Stomach (tissue), 9 donors: ENCODE measurements around the gene ZNF763. TPM values are rescaled to one million over a fixed set of nuclear protein-coding genes. Genes with fewer than 3 reads are reported as not detected.
"Not testable (repeated sequence)": the region's sequence is repeated elsewhere in the genome, so short reads cannot be mapped to it uniquely, and the experiment has no call there.

Experiments used
- DNase-seq, 2 donors: peaks; one replicate each; pipeline versions ENCODE4 v3.0.0 to v3.0.0-alpha.2; 2013 to 2019
- H3K27ac ChIP-seq, 5 donors: fragments of 200-600 bp in 4 of 5; sonication (generic) in 4 of 5; one replicate each; pipeline ENCODE4 v1.5.1; 2013 to 2019; ENCODE audit warnings: mild to moderate bottlenecking in 1 of 5, moderate library complexity in 1 of 5
- H3K27me3 ChIP-seq, 3 donors: fragments of 200-600 bp; sonication (generic); one replicate each; pipeline ENCODE4 v1.5.1; 2017 to 2019; ENCODE audit warnings: mixed run types in 1 of 3
- H3K36me3 ChIP-seq, 4 donors: fragments of 200-600 bp; sonication (generic); 1 replicate in 3 of 4; 2 replicates in 1 of 4; pipeline ENCODE4 v1.5.1; 2016 to 2019
- H3K4me1 ChIP-seq, 4 donors: fragments of 200-600 bp; sonication (generic); one replicate each; pipeline ENCODE4 v1.5.1; 2016 to 2019
- H3K4me3 ChIP-seq, 4 donors: fragments of 200-600 bp; sonication (generic) in 3 of 4; one replicate each; pipeline ENCODE4 v1.5.1; 2016 to 2019; ENCODE audit warnings: mild to moderate bottlenecking in 1 of 4
- H3K9me3 ChIP-seq, 4 donors: fragments of 200-600 bp; sonication (generic); one replicate each; pipeline ENCODE4 v1.5.1; 2016 to 2019
- CTCF ChIP-seq, 7 experiments: fragments of 450-650 bp in 4 of 7; fragments of 200-600 bp in 3 of 7; sonication (generic) in 3 of 7; IDR thresholded peaks; one replicate each; pipeline ENCODE4 v1.5.1; 2016 to 2019; ENCODE audit warnings: antibody characterized with exemption in 7 of 7, control low read depth in 2 of 7, mild to moderate bottlenecking in 1 of 7
- EP300 ChIP-seq: sonication (generic); formaldehyde crosslinking; IDR thresholded peaks from one replicate; pipeline ENCODE4 v1.6.1; 2017; ENCODE audit warnings: antibody characterized with exemption
- POLR2A ChIP-seq, 4 donors: fragments of 450-650 bp; IDR thresholded peaks; one replicate each; pipeline ENCODE4 v1.6.1; 2016; ENCODE audit warnings: antibody characterized with exemption in 4 of 4, control low read depth in 2 of 4, mild to moderate bottlenecking in 1 of 4, moderate library complexity in 1 of 4
- POLR2AphosphoS5 ChIP-seq, 3 donors: sonication (generic); formaldehyde crosslinking; IDR thresholded peaks; one replicate each; pipeline ENCODE4 v1.6.1; 2016; ENCODE audit warnings: antibody characterized with exemption in 3 of 3
- WGBS, 5 donors: extraction: QIAGEN DNeasy Blood & Tissue Kit in 3 of 5; methylation state at CpG; one replicate each; pipeline versions ENCODE4 v1.1.5 to v1.1.7; 2013 to 2018; 5-methylcytosine and 5-hydroxymethylcytosine counted together
- intact Hi-C: fragments of 100-400 bp; cut with DNase I; formaldehyde crosslinking; loops from one replicate; pipeline ENCODE4 v1.15.1; 2023; ENCODE audit warnings: low total_unique reads
- polyA plus RNA-seq, 3 donors: library from polyadenylated mRNA; stranded (reverse); fragments of 200-250 nt; gene quantifications; one replicate each; pipeline ENCODE4 v1.2.3, GENCODE V29; 2013
- total RNA-seq, 5 donors: library from RNA; depleted of rRNA; stranded (reverse); fragments of >200 nt; gene quantifications; one replicate each; pipeline versions ENCODE4 v1.1.0 to v1.2.3, GENCODE V29; 2014 to 2016
- donor health status: healthy with polysubstance abuse.
- donor health status: Bipolar disorder and iron deficiency.
- donor health status: healthy.

Gene ZNF763
- total and polyA plus RNA-seq, 8 donors: 1.3 to 5.7 (median 3.3) TPM; not detected in 1

- 70 to 82% (median 77%) methylated on average over 9 of the region's 9 CpGs for WGBS, 5 donors
- no peaks in the 10 kb centered on the region for H3K9me3 ChIP-seq
- H3K4me1 ChIP-seq: peaks cover 0 to 43% (median 21%) of the 10 kb centered on the region in 4 donors
- H3K4me3 ChIP-seq: peak overlapping the region; percentile 60 to 99 (median 80)
- peak overlapping the region in 4 of 5 donors; percentile 86 to 97 (median 90) for H3K27ac ChIP-seq
- no peaks in the 10 kb centered on the region for H3K27me3 ChIP-seq
- intact Hi-C loops: loop anchor here (10.0 kb wide), 1 partner anchor 64 kb away; the partner anchor contains the start of gene ZNF700
- TF ChIP-seq POLR2AphosphoS5 (IDR thresholded peaks at IDR 0.05) (no peak), CTCF (IDR thresholded peaks at IDR 0.05) (no peak), EP300 (no peak), POLR2A (IDR thresholded peaks at IDR 0.05) (no peak)
- no peaks in the 10 kb centered on the region for H3K36me3 ChIP-seq
- DNase-seq: no peak
Measured at GRCh38 chr19:11989112-11989456, 24.2 kb downstream of the ZNF763 start.

DNA sequence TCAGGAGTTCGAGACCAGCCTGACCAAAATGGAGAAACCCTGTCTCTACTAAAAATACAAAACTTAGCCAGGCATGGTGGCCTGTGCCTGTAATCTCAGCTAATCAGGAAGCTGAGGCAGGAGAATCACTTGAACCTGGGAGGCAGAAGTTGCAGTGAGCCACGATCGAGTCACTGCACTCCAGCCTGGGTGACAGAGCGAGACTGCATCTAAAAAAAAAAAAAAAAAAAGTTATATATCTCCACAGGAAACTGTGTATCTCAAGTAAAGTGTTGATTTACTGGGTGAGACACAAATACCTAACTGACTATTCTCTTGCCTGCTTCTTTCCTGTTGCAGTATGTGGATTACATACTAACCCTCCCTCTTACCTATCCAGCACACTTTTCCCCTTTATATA, 27.1 kb downstream of the ZNF763 start:
- intact Hi-C loops: loop anchor here (5.0 kb wide), 1 partner anchor 115 kb away; no protein-coding TSS in a partner anchor
- not testable (repeated sequence) for H3K4me3 ChIP-seq, H3K27me3 ChIP-seq, DNase-seq, H3K9me3 ChIP-seq, H3K36me3 ChIP-seq
- H3K27ac ChIP-seq: peak overlapping the region in 1 of 5 donors; percentile 14
- peaks cover 0 to 41% (median 21%) of the 10 kb centered on the region in 4 donors for H3K4me1 ChIP-seq
- 53 to 73% (median 60%) methylated on average over 4 of the region's 4 CpGs for WGBS, 5 donors

DNA sequence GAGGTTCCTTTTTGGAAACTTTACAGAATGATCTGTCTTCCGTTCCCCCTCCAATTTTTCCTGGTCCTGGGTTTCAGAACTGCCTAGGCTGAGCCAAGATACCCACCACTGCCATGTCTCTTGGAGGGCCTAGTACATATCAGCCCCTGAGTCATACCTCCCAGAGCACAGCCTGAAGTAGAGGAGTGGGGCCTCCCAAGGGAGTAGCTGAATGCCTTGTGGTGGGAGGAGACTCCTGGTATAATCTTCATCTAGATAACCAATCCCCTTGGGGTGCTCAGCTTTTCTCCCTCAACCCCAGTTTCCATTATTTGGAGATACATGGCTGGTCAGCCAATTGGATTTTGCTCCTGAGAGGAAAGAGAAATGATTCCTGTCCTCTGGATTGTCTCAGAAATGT, 30.3 kb downstream of the ZNF763 start:
- TF ChIP-seq POLR2A (IDR thresholded peaks at IDR 0.05): no peak
- TF ChIP-seq CTCF (IDR thresholded peaks at IDR 0.05): no peak
- no peaks in the 10 kb centered on the region for H3K27me3 ChIP-seq
- H3K4me3 ChIP-seq: no peak overlapping the region
- peaks cover 0 to 21% (median 8%) of the 10 kb centered on the region in 4 donors for H3K4me1 ChIP-seq
- no peaks in the 10 kb centered on the region for H3K9me3 ChIP-seq
- intact Hi-C loops: no loop called here
- WGBS, 5 donors: 85 to 94% (median 92%) methylated on average over 1 of the region's 1 CpG
- peaks cover 0 to 12% (median 3%) of the 10 kb centered on the region in 4 donors for H3K36me3 ChIP-seq
- DNase-seq: no peak
- no peak overlapping the region for H3K27ac ChIP-seq

- TF ChIP-seq POLR2AphosphoS5 (IDR thresholded peaks at IDR 0.05): no peak
- no peak for TF ChIP-seq CTCF (IDR thresholded peaks at IDR 0.05)
- TF ChIP-seq EP300: no peak
- no peak for TF ChIP-seq POLR2A (IDR thresholded peaks at IDR 0.05)
- DNase-seq: no peak
- intact Hi-C loops: no loop called here
Measured at GRCh38 chr19:12000152-12000981, 35.5 kb downstream of the ZNF763 start.

More at GRCh38 chr19:12000152-12000981, 35.5 kb downstream of the ZNF763 start:
- Histone ChIP-seq H3K36me3 (peaks cover 5 to 35% (median 24%) of the 10 kb centered on the region in 4 donors), H3K27me3 (no peaks in the 10 kb centered on the region), H3K27ac (no peak overlapping the region), H3K9me3 (no peaks in the 10 kb centered on the region), H3K4me3 (no peak overlapping the region), H3K4me1 (no peaks in the 10 kb centered on the region)
- WGBS, 5 donors: 78 to 86% (median 83%) methylated on average over 9 of the region's 9 CpGs
